ENCODE measurements around the gene UTP14A. TPM values are rescaled to one million over a fixed set of nuclear protein-coding genes. Genes with fewer than 3 reads are reported as not detected.

UTP14A gene
- total RNA-seq, 1 experiment from 2014 or later = 55.4 TPM

DNA sequence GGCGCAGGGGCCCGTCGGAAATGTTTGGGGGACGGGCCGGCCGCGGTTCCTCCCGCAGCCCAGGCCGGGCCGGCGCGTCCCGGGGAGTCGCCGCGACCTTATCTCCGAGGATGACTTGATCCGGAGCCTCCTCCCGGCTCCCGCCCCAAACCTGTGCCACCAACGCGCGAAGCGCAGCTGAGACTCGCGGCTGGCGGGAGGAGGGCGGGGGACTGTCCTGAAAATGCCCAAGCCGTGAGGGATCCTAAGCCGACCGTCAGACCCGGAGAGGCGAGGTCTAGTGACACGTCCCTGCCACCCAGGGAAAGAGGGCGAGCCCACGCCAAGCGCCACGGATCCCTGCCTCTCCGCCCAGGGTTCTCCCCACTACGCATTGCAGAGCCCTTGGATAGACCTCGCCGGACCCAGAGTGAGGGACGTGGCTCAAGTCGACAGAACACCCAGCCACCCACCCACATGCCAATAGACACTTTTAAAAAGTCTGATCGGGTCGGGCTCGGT, 26.9 kb downstream of the UTP14A start:
- H3K4me3 ChIP-seq = peak overlapping the region; percentile 47; the same call in 1 of the 2 replicates
- POLR2A ChIA-PET (ENCODE audit: unreplicated experiment) = no interaction called here
- H4K20me1 ChIP-seq (ENCODE audit: insufficient read depth) = no peaks in the 10 kb centered on the region
- peak overlapping the region; percentile 79 for H3K4me2 ChIP-seq
- intact Hi-C loops (cut with micrococcal nuclease; ENCODE audit: unreplicated experiment) = loop anchor here (1.0 kb wide), 1 partner anchor 49 kb away; the partner anchor contains the start of gene BCORL1
- CTCF ChIA-PET = no interaction called here
- H2AFZ ChIP-seq = no peak overlapping the region
- no peaks in the 10 kb centered on the region for H3K79me2 ChIP-seq (ENCODE audit: low read depth)
- BruUV-seq (replicated peaks) = no TSS peak
- no peaks in the 10 kb centered on the region for H3K9me3 ChIP-seq (ENCODE audit: insufficient read depth, low read depth)
- TF ChIP-seq EZH2 (IDR thresholded peaks at IDR 0.05; ENCODE audit: low read depth) = no peak
- TF ChIP-seq, protein P1, sequence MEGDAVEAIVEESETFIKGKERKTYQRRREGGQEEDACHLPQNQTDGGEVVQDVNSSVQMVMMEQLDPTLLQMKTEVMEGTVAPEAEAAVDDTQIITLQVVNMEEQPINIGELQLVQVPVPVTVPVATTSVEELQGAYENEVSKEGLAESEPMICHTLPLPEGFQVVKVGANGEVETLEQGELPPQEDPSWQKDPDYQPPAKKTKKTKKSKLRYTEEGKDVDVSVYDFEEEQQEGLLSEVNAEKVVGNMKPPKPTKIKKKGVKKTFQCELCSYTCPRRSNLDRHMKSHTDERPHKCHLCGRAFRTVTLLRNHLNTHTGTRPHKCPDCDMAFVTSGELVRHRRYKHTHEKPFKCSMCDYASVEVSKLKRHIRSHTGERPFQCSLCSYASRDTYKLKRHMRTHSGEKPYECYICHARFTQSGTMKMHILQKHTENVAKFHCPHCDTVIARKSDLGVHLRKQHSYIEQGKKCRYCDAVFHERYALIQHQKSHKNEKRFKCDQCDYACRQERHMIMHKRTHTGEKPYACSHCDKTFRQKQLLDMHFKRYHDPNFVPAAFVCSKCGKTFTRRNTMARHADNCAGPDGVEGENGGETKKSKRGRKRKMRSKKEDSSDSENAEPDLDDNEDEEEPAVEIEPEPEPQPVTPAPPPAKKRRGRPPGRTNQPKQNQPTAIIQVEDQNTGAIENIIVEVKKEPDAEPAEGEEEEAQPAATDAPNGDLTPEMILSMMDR (conservative IDR thresholded peaks at IDR 0.05) = no peak
- peak in 1 of 2 experiments; percentile 35 for DNase-seq
- no peaks in the 10 kb centered on the region for H3K36me3 ChIP-seq (ENCODE audit: low read depth)
- H3F3A ChIP-seq (ENCODE audit: insufficient read depth, low read depth) = peaks cover 30% of the 10 kb centered on the region
- H3K27ac ChIP-seq = no peak overlapping the region
- H3K4me1 ChIP-seq (replicated peaks; ENCODE audit: insufficient read depth) = no peaks in the 10 kb centered on the region
- no peaks in the 10 kb centered on the region for H3K9me2 ChIP-seq (ENCODE audit: insufficient read depth)
- peaks cover 22% of the 10 kb centered on the region for H3K27me3 ChIP-seq (ENCODE audit: insufficient read depth, low read depth)

DNA sequence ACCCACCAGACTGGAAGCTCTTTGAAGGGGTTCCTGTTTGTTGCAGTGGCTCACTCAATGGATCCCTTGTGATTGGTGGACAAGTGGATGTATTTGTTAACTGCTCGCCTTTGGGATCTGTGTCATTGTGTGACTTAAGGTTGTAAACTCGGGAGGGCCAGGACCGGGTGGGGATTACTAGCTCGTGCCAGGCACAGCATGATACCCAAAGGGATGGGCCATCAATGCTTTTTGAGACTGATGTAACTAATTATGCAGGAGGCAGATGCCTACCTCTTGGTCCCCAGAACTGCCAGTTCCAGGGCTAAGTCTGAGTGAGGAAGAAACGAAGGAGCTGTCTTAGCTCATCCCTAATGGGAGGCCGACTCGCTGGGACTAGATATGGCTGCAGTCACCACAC, 27.7 kb downstream of the UTP14A start:
- no peaks in the 10 kb centered on the region for H3K79me2 ChIP-seq (ENCODE audit: low read depth)
- no peaks in the 10 kb centered on the region for H3K4me1 ChIP-seq (replicated peaks; ENCODE audit: insufficient read depth)
- peaks cover 26% of the 10 kb centered on the region for H3F3A ChIP-seq (ENCODE audit: insufficient read depth, low read depth)
- H3K9me3 ChIP-seq (ENCODE audit: insufficient read depth, low read depth) = no peaks in the 10 kb centered on the region
- POLR2A ChIA-PET (ENCODE audit: unreplicated experiment) = interaction anchor here (0.6 kb wide), 1 partner anchor 53 kb away, joined by 6 read pairs; no protein-coding TSS in a partner anchor
- H3K36me3 ChIP-seq (ENCODE audit: low read depth) = no peaks in the 10 kb centered on the region
- CTCF ChIA-PET = interaction anchor here (0.7 kb wide), 1 partner anchor 89 kb away, joined by 9 read pairs; no protein-coding TSS in a partner anchor
- no TSS peak for BruUV-seq (replicated peaks)
- no peak for TF ChIP-seq EZH2 (IDR thresholded peaks at IDR 0.05; ENCODE audit: low read depth)
- TF ChIP-seq, protein P1 (conservative IDR thresholded peaks at IDR 0.05) = no peak
- no peak overlapping the region for H3K4me2 ChIP-seq
- H3K9me2 ChIP-seq (ENCODE audit: insufficient read depth) = no peaks in the 10 kb centered on the region
- DNase-seq = no peak
- H3K4me3 ChIP-seq = no peak overlapping the region
- H4K20me1 ChIP-seq (ENCODE audit: insufficient read depth) = no peaks in the 10 kb centered on the region
- peaks cover 29% of the 10 kb centered on the region for H3K27me3 ChIP-seq (ENCODE audit: insufficient read depth, low read depth)
- H2AFZ ChIP-seq = no peak overlapping the region
- intact Hi-C loops (cut with micrococcal nuclease; ENCODE audit: unreplicated experiment) = loop anchor here (1.0 kb wide), 1 partner anchor 49 kb away; the partner anchor contains the start of gene BCORL1
- no peak overlapping the region for H3K27ac ChIP-seq

DNA sequence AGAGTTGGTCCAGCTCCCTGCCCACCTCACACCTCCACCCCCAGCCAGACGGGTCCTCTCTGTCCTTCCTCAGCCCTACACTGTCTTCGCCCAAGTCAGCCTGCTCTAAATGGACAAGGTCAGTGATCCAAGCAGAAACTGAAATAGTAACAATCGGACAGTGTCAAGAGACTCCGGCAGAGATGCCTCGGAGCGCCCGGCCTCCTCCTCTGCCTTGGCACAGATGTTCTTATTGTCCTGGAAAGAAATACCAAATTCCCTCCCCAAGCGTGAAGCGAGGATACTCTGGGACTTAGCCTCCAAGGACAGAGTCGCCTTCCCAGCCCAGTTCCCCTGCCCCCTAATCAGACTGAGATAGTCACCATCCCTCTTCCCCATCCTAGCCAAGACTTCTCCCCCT, 28.5 kb downstream of the UTP14A start:
- Histone ChIP-seq H3K36me3 (ENCODE audit: low read depth) (no peaks in the 10 kb centered on the region), H3K4me1 (replicated peaks; ENCODE audit: insufficient read depth) (no peaks in the 10 kb centered on the region), H3K27me3 (ENCODE audit: insufficient read depth, low read depth) (peaks cover 37% of the 10 kb centered on the region), H4K20me1 (ENCODE audit: insufficient read depth) (no peaks in the 10 kb centered on the region), H3K79me2 (ENCODE audit: low read depth) (no peaks in the 10 kb centered on the region), H3K4me3 (no peak overlapping the region), H2AFZ (no peak overlapping the region), H3K4me2 (no peak overlapping the region), H3F3A (ENCODE audit: insufficient read depth, low read depth) (peaks cover 19% of the 10 kb centered on the region), H3K9me3 (ENCODE audit: insufficient read depth, low read depth) (no peaks in the 10 kb centered on the region), H3K27ac (no peak overlapping the region), H3K9me2 (ENCODE audit: insufficient read depth) (no peaks in the 10 kb centered on the region)
- CTCF ChIA-PET = no interaction called here
- no TSS peak for BruUV-seq (replicated peaks)
- intact Hi-C loops (cut with micrococcal nuclease; ENCODE audit: unreplicated experiment) = no loop called here
- DNase-seq = no peak
- TF ChIP-seq, protein P1 (conservative IDR thresholded peaks at IDR 0.05) = no peak
- TF ChIP-seq EZH2 (IDR thresholded peaks at IDR 0.05; ENCODE audit: low read depth) = no peak
- POLR2A ChIA-PET (ENCODE audit: unreplicated experiment) = interaction anchor here (0.6 kb wide), 1 partner anchor 52 kb away, joined by 6 read pairs; no protein-coding TSS in a partner anchor

Data from PC-9 (cell line).